Activated CD4-positive, alpha-beta memory T cell treated with anti-CD3 and anti-CD28 coated beads, Interleukin-2, amount 10 ng/mL, durations not matched to agents 7 days and 5 days (primary cell): ENCODE data around the gene CSMD2. TPM values are rescaled to one million over a fixed set of nuclear protein-coding genes. Genes with fewer than 3 reads are reported as not detected.
A peak's percentile ranks its signal among the peaks of the same experiment; 100 is the strongest.

Experiments used
- CTCF ChIA-PET: fragments of 350-600 bp; sonication (Branson Sonifier 250); formaldehyde crosslinking; loops from one replicate; lab custom pipeline; 2021; ENCODE audit warnings: antibody characterized with exemption, inconsistent platforms; lab: Charles Lee
- POLR2A ChIA-PET: fragments of 350-600 bp; sonication (Branson Sonifier 250); formaldehyde crosslinking; loops from one replicate; lab custom pipeline; 2021; ENCODE audit warnings: antibody characterized with exemption; lab: Charles Lee
- DNase-seq: peaks from one replicate; pipeline ENCODE4 v3.0.0-alpha.2; 2020
- H3K27ac Mint-ChIP-seq: one replicate; pipeline ENCODE4 v1.8.0; 2021; ENCODE audit warnings: mild to moderate bottlenecking, mixed read lengths
- H3K27me3 Mint-ChIP-seq: one replicate; pipeline ENCODE4 v1.8.0; 2021; ENCODE audit warnings: mixed read lengths
- H3K36me3 Mint-ChIP-seq: one replicate; pipeline ENCODE4 v1.8.0; 2021; ENCODE audit warnings: low read depth, mixed read lengths
- H3K4me1 Mint-ChIP-seq: one replicate; pipeline ENCODE4 v1.8.0; 2021; ENCODE audit warnings: mixed read lengths
- H3K4me3 Mint-ChIP-seq: one replicate; pipeline ENCODE4 v1.8.0; 2021; ENCODE audit warnings: mild to moderate bottlenecking, mixed read lengths
- H3K9me3 Mint-ChIP-seq: one replicate; pipeline ENCODE4 v1.8.0; 2021; ENCODE audit warnings: mixed read lengths
- total RNA-seq, 2 experiments: library from RNA; stranded (reverse); gene quantifications; one replicate each; pipeline ENCODE4 v1.2.3, GENCODE V29; 2021

The CSMD2 gene
- total RNA-seq, 2 experiments from 2014 or later, result not detected

- H3K27me3 Mint-ChIP-seq, result peaks cover 4% of the 10 kb centered on the region
- DNase-seq, result no peak
- no peak overlapping the region for H3K27ac Mint-ChIP-seq
- H3K9me3 Mint-ChIP-seq, result no peaks in the 10 kb centered on the region
- no peaks in the 10 kb centered on the region for H3K36me3 Mint-ChIP-seq
- POLR2A ChIA-PET, result no interaction called here
- no peaks in the 10 kb centered on the region for H3K4me1 Mint-ChIP-seq
- no peak overlapping the region for H3K4me3 Mint-ChIP-seq
- CTCF ChIA-PET, result no interaction called here
These were observed 345.1 kb downstream of the CSMD2 start for GRCh38 chr1:33819913-33820311.

- H3K27ac Mint-ChIP-seq, result no peak overlapping the region
- H3K27me3 Mint-ChIP-seq, result peaks cover 4% of the 10 kb centered on the region
- ChIA-PET CTCF (no interaction called here), POLR2A (no interaction called here)
- no peak overlapping the region for H3K4me3 Mint-ChIP-seq
- DNase-seq, result no peak
- H3K9me3 Mint-ChIP-seq, result no peaks in the 10 kb centered on the region
- no peaks in the 10 kb centered on the region for H3K4me1 Mint-ChIP-seq
- H3K36me3 Mint-ChIP-seq, result no peaks in the 10 kb centered on the region
These were observed 345.6 kb downstream of the CSMD2 start for GRCh38 chr1:33819290-33819912.

- Mint-ChIP-seq H3K4me3 (no peak overlapping the region), H3K4me1 (no peaks in the 10 kb centered on the region), H3K27ac (no peak overlapping the region), H3K27me3 (peaks cover 4% of the 10 kb centered on the region), H3K36me3 (no peaks in the 10 kb centered on the region), H3K9me3 (no peaks in the 10 kb centered on the region)
- DNase-seq, result no peak
- POLR2A ChIA-PET, result no interaction called here
- CTCF ChIA-PET, result no interaction called here
These were observed 347.0 kb downstream of the CSMD2 start for GRCh38 chr1:33818071-33818470.

GRCh38 chr1:33815061-33815460 is 350.0 kb downstream of the CSMD2 start:
- H3K27ac Mint-ChIP-seq, result no peak overlapping the region
- ChIA-PET CTCF (no interaction called here), POLR2A (no interaction called here)
- H3K9me3 Mint-ChIP-seq, result no peaks in the 10 kb centered on the region
- H3K4me1 Mint-ChIP-seq, result no peaks in the 10 kb centered on the region
- H3K36me3 Mint-ChIP-seq, result no peaks in the 10 kb centered on the region
- DNase-seq, result no peak
- peaks cover 4% of the 10 kb centered on the region for H3K27me3 Mint-ChIP-seq
- H3K4me3 Mint-ChIP-seq, result no peak overlapping the region

- Mint-ChIP-seq H3K36me3 (no peaks in the 10 kb centered on the region), H3K4me3 (no peak overlapping the region), H3K27me3 (peaks cover 4% of the 10 kb centered on the region), H3K27ac (no peak overlapping the region), H3K9me3 (no peaks in the 10 kb centered on the region), H3K4me1 (no peaks in the 10 kb centered on the region)
- no peak for DNase-seq
- ChIA-PET POLR2A (no interaction called here), CTCF (interaction anchor here (1.4 kb wide), 1 partner anchor 181 kb away, joined by 3 read pairs; no protein-coding TSS in a partner anchor)
These were observed 350.9 kb downstream of the CSMD2 start for GRCh38 chr1:33814166-33814565.

- Mint-ChIP-seq H3K4me3 (no peak overlapping the region), H3K36me3 (no peaks in the 10 kb centered on the region), H3K4me1 (no peaks in the 10 kb centered on the region), H3K27me3 (no peaks in the 10 kb centered on the region), H3K9me3 (peaks cover 6% of the 10 kb centered on the region), H3K27ac (no peak overlapping the region)
- no peak for DNase-seq
- POLR2A ChIA-PET, result no interaction called here
- CTCF ChIA-PET, result no interaction called here
These were observed 354.5 kb downstream of the CSMD2 start for GRCh38 chr1:33810571-33810970.

- Mint-ChIP-seq H3K4me1 (no peaks in the 10 kb centered on the region), H3K36me3 (no peaks in the 10 kb centered on the region), H3K9me3 (peaks cover 6% of the 10 kb centered on the region), H3K27ac (no peak overlapping the region), H3K4me3 (no peak overlapping the region), H3K27me3 (no peaks in the 10 kb centered on the region)
- ChIA-PET CTCF (no interaction called here), POLR2A (no interaction called here)
- no peak for DNase-seq
These were observed 359.0 kb downstream of the CSMD2 start for GRCh38 chr1:33805988-33806387.

GRCh38 chr1:33802268-33802667 is 362.8 kb downstream of the CSMD2 start:
- Mint-ChIP-seq H3K9me3 (peaks cover 5% of the 10 kb centered on the region), H3K27ac (no peak overlapping the region), H3K4me3 (no peak overlapping the region), H3K4me1 (no peaks in the 10 kb centered on the region), H3K27me3 (no peaks in the 10 kb centered on the region), H3K36me3 (no peaks in the 10 kb centered on the region)
- DNase-seq, result no peak
- POLR2A ChIA-PET, result no interaction called here
- CTCF ChIA-PET, result no interaction called here

- Mint-ChIP-seq H3K4me1 (no peaks in the 10 kb centered on the region), H3K27me3 (no peaks in the 10 kb centered on the region), H3K27ac (no peak overlapping the region), H3K36me3 (no peaks in the 10 kb centered on the region), H3K4me3 (no peak overlapping the region), H3K9me3 (peaks cover 17% of the 10 kb centered on the region)
- no peak for DNase-seq
- ChIA-PET POLR2A (no interaction called here), CTCF (no interaction called here)
These were observed 367.2 kb downstream of the CSMD2 start for GRCh38 chr1:33797849-33798248.

- no peak for DNase-seq
- Mint-ChIP-seq H3K4me3 (no peak overlapping the region), H3K9me3 (peaks cover 12% of the 10 kb centered on the region), H3K36me3 (no peaks in the 10 kb centered on the region), H3K4me1 (peaks cover 11% of the 10 kb centered on the region), H3K27ac (no peak overlapping the region), H3K27me3 (no peaks in the 10 kb centered on the region)
- CTCF ChIA-PET, result no interaction called here
- POLR2A ChIA-PET, result no interaction called here
These were observed 372.4 kb downstream of the CSMD2 start for GRCh38 chr1:33792651-33793050.

- Mint-ChIP-seq H3K27me3 (no peaks in the 10 kb centered on the region), H3K4me3 (no peak overlapping the region), H3K27ac (no peak overlapping the region), H3K9me3 (peaks cover 12% of the 10 kb centered on the region), H3K4me1 (peaks cover 11% of the 10 kb centered on the region), H3K36me3 (no peaks in the 10 kb centered on the region)
- DNase-seq, result no peak
- CTCF ChIA-PET, result no interaction called here
- POLR2A ChIA-PET, result no interaction called here
These were observed 372.8 kb downstream of the CSMD2 start for GRCh38 chr1:33792216-33792615.

GRCh38 chr1:33791251-33791650 is 373.8 kb downstream of the CSMD2 start:
- peaks cover 7% of the 10 kb centered on the region for H3K9me3 Mint-ChIP-seq
- DNase-seq, result peak; percentile 16
- CTCF ChIA-PET, result no interaction called here
- no peaks in the 10 kb centered on the region for H3K27me3 Mint-ChIP-seq
- no peak overlapping the region for H3K4me3 Mint-ChIP-seq
- POLR2A ChIA-PET, result no interaction called here
- H3K27ac Mint-ChIP-seq, result no peak overlapping the region
- no peaks in the 10 kb centered on the region for H3K36me3 Mint-ChIP-seq
- peaks cover 11% of the 10 kb centered on the region for H3K4me1 Mint-ChIP-seq

- ChIA-PET POLR2A (no interaction called here), CTCF (no interaction called here)
- no peak overlapping the region for H3K27ac Mint-ChIP-seq
- DNase-seq, result no peak
- H3K36me3 Mint-ChIP-seq, result no peaks in the 10 kb centered on the region
- H3K9me3 Mint-ChIP-seq, result peaks cover 3% of the 10 kb centered on the region
- H3K4me1 Mint-ChIP-seq, result peaks cover 11% of the 10 kb centered on the region
- H3K4me3 Mint-ChIP-seq, result no peak overlapping the region
- no peaks in the 10 kb centered on the region for H3K27me3 Mint-ChIP-seq
These were observed 374.5 kb downstream of the CSMD2 start for GRCh38 chr1:33790577-33790976.

- CTCF ChIA-PET, result no interaction called here
- Mint-ChIP-seq H3K27me3 (peaks cover 1% of the 10 kb centered on the region), H3K9me3 (no peaks in the 10 kb centered on the region), H3K27ac (no peak overlapping the region), H3K4me1 (no peaks in the 10 kb centered on the region), H3K4me3 (no peak overlapping the region), H3K36me3 (no peaks in the 10 kb centered on the region)
- POLR2A ChIA-PET, result no interaction called here
- no peak for DNase-seq
These were observed 380.2 kb downstream of the CSMD2 start for GRCh38 chr1:33784876-33785275.
